IPS-18a (cell line): ENCODE data around the gene LILRA1.
"Not testable (repeated sequence)": the region's sequence is repeated elsewhere in the genome, so short reads cannot be mapped to it uniquely, and the experiment has no call there.

Source experiments
- H3K27ac ChIP-seq: one replicate; pipeline ENCODE4 v1.5.1; 2013; ENCODE audit warnings: low read length
- H3K27me3 ChIP-seq: one replicate; pipeline ENCODE4 v1.6.1; 2013; ENCODE audit warnings: mild to moderate bottlenecking, low read length; ENCODE audit not compliant: control insufficient read depth, insufficient read depth
- H3K36me3 ChIP-seq: one replicate; pipeline ENCODE4 v1.6.1; 2013; ENCODE audit warnings: low read depth, low read length; ENCODE audit not compliant: control insufficient read depth
- H3K4me1 ChIP-seq: one replicate; pipeline ENCODE4 v1.6.1; 2013; ENCODE audit warnings: low read depth, low read length; ENCODE audit not compliant: control insufficient read depth
- H3K4me3 ChIP-seq: one replicate; pipeline ENCODE4 v1.5.1; 2013; ENCODE audit warnings: low read length
- H3K9ac ChIP-seq: one replicate; pipeline ENCODE4 v1.6.1; 2013; ENCODE audit warnings: mild to moderate bottlenecking, low read length, moderate library complexity
- H3K9me3 ChIP-seq: one replicate; pipeline ENCODE4 v1.6.1; 2013; ENCODE audit warnings: low read depth, low read length; ENCODE audit not compliant: control insufficient read depth

Gene LILRA1

GRCh38 chr19:54609356-54609791, 15.9 kb downstream of the LILRA1 start:
- no peak overlapping the region for H3K4me3 ChIP-seq
- H3K9ac ChIP-seq, result no peak overlapping the region
- H3K27ac ChIP-seq, result no peak overlapping the region
- no peaks in the 10 kb centered on the region for H3K27me3 ChIP-seq
- H3K9me3 ChIP-seq, result peaks cover 38% of the 10 kb centered on the region
- no peaks in the 10 kb centered on the region for H3K36me3 ChIP-seq
- no peaks in the 10 kb centered on the region for H3K4me1 ChIP-seq

- Histone ChIP-seq H3K27ac (no peak overlapping the region), H3K4me3 (no peak overlapping the region), H3K9ac (no peak overlapping the region), H3K27me3 (no peaks in the 10 kb centered on the region), H3K9me3 (peaks cover 40% of the 10 kb centered on the region), H3K4me1 (no peaks in the 10 kb centered on the region), H3K36me3 (no peaks in the 10 kb centered on the region)
These were observed 19.0 kb downstream of the LILRA1 start for GRCh38 chr19:54612428-54612827.

GRCh38 chr19:54614726-54615125, 21.3 kb downstream of the LILRA1 start:
- no peaks in the 10 kb centered on the region for H3K36me3 ChIP-seq
- no peaks in the 10 kb centered on the region for H3K27me3 ChIP-seq
- no peak overlapping the region for H3K4me3 ChIP-seq
- no peak overlapping the region for H3K9ac ChIP-seq
- peaks cover 45% of the 10 kb centered on the region for H3K9me3 ChIP-seq
- H3K27ac ChIP-seq, result no peak overlapping the region
- no peaks in the 10 kb centered on the region for H3K4me1 ChIP-seq

GRCh38 chr19:54616057-54616456, 22.6 kb downstream of the LILRA1 start:
- no peaks in the 10 kb centered on the region for H3K36me3 ChIP-seq
- H3K9ac ChIP-seq, result no peak overlapping the region
- no peaks in the 10 kb centered on the region for H3K4me1 ChIP-seq
- H3K27ac ChIP-seq, result no peak overlapping the region
- peaks cover 55% of the 10 kb centered on the region for H3K9me3 ChIP-seq
- H3K27me3 ChIP-seq, result no peaks in the 10 kb centered on the region
- no peak overlapping the region for H3K4me3 ChIP-seq

GRCh38 chr19:54616821-54617560, 23.6 kb downstream of the LILRA1 start:
- Histone ChIP-seq H3K4me1 (no peaks in the 10 kb centered on the region), H3K9ac (no peak overlapping the region), H3K27ac (no peak overlapping the region), H3K9me3 (peaks cover 60% of the 10 kb centered on the region), H3K36me3 (no peaks in the 10 kb centered on the region), H3K27me3 (no peaks in the 10 kb centered on the region), H3K4me3 (no peak overlapping the region)

- Histone ChIP-seq H3K9me3 (peaks cover 52% of the 10 kb centered on the region), H3K36me3 (no peaks in the 10 kb centered on the region), H3K27ac (no peak overlapping the region), H3K9ac (no peak overlapping the region), H3K4me3 (no peak overlapping the region), H3K4me1 (no peaks in the 10 kb centered on the region), H3K27me3 (no peaks in the 10 kb centered on the region)
These were observed 27.0 kb downstream of the LILRA1 start for GRCh38 chr19:54620464-54620863.

GRCh38 chr19:54622431-54622830, 29.0 kb downstream of the LILRA1 start:
- Histone ChIP-seq H3K36me3 (no peaks in the 10 kb centered on the region), H3K9me3 (peaks cover 52% of the 10 kb centered on the region), H3K27ac (no peak overlapping the region), H3K9ac (no peak overlapping the region), H3K4me1 (no peaks in the 10 kb centered on the region), H3K4me3 (no peak overlapping the region), H3K27me3 (no peaks in the 10 kb centered on the region)

GRCh38 chr19:54624234-54624633, 30.8 kb downstream of the LILRA1 start:
- not testable (repeated sequence) for H3K9ac ChIP-seq, H3K36me3 ChIP-seq, H3K4me3 ChIP-seq, H3K27me3 ChIP-seq, H3K4me1 ChIP-seq, H3K27ac ChIP-seq
- peaks cover 57% of the 10 kb centered on the region for H3K9me3 ChIP-seq

- H3K27me3 ChIP-seq, H3K36me3 ChIP-seq, H3K4me3 ChIP-seq, H3K4me1 ChIP-seq, H3K27ac ChIP-seq, H3K9ac ChIP-seq: not testable (repeated sequence)
- peaks cover 60% of the 10 kb centered on the region for H3K9me3 ChIP-seq
These were observed 31.7 kb downstream of the LILRA1 start for GRCh38 chr19:54624934-54625730.

GRCh38 chr19:54626757-54627156, 33.3 kb downstream of the LILRA1 start:
- H3K4me3 ChIP-seq, result no peak overlapping the region
- no peaks in the 10 kb centered on the region for H3K4me1 ChIP-seq
- H3K36me3 ChIP-seq, result no peaks in the 10 kb centered on the region
- H3K27ac ChIP-seq, result no peak overlapping the region
- H3K27me3 ChIP-seq, result no peaks in the 10 kb centered on the region
- no peak overlapping the region for H3K9ac ChIP-seq
- peaks cover 55% of the 10 kb centered on the region for H3K9me3 ChIP-seq

- H3K4me1 ChIP-seq, H3K9ac ChIP-seq, H3K27ac ChIP-seq, H3K27me3 ChIP-seq, H3K4me3 ChIP-seq, H3K36me3 ChIP-seq: not testable (repeated sequence)
- peaks cover 47% of the 10 kb centered on the region for H3K9me3 ChIP-seq
These were observed 34.5 kb downstream of the LILRA1 start for GRCh38 chr19:54627912-54628311.

- H3K4me1 ChIP-seq, H3K27ac ChIP-seq, H3K27me3 ChIP-seq, H3K9ac ChIP-seq, H3K36me3 ChIP-seq, H3K4me3 ChIP-seq: not testable (repeated sequence)
- H3K9me3 ChIP-seq, result peaks cover 47% of the 10 kb centered on the region
These were observed 36.8 kb downstream of the LILRA1 start, which contains the start of gene LILRB1 for GRCh38 chr19:54630262-54630661. LILRB1 (plus strand) TSS chr19:54630484; CDS start chr19:54631074, 590 bp downstream.
